ENCODE data around the gene ZNF740.

DNA sequence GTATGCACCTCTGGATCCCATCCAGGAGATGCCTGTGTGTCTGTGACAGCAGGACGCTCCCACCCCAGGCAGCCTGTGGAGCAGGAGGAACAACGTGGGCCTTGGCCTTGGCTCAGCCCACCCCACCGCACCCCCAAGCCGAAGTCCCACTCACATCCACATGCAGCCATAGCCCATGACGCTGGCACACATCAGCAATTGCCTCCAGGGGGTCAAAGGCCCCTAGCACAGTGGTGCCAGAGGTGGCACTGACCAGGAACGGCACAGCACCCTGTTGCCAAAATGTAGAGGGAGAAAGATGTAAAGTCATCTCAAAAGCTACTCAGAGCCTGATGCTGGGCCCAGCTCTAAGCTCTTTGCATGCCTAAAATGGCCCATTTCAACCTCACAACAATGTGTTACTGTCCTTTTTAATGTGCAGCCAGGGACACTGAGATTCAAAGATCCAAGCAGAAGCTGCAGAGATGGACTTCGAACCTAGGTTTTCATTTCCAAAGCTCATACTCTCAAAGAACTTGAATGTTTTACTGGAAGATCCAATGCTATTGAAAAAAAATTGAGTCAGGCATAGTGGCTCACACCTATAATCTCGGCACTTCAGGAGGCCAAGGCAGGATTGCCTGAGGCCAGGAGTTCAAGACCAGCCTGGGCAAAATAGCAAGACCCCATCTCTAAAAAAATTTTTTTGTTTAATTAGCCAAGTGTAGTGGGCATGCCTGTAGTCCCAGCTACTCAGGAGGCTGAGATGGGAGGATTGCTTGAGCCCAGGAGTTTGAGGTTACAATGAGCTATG lies 19.2 kb upstream of the ZNF740 start:
- TF ChIP-seq, protein P1, sequence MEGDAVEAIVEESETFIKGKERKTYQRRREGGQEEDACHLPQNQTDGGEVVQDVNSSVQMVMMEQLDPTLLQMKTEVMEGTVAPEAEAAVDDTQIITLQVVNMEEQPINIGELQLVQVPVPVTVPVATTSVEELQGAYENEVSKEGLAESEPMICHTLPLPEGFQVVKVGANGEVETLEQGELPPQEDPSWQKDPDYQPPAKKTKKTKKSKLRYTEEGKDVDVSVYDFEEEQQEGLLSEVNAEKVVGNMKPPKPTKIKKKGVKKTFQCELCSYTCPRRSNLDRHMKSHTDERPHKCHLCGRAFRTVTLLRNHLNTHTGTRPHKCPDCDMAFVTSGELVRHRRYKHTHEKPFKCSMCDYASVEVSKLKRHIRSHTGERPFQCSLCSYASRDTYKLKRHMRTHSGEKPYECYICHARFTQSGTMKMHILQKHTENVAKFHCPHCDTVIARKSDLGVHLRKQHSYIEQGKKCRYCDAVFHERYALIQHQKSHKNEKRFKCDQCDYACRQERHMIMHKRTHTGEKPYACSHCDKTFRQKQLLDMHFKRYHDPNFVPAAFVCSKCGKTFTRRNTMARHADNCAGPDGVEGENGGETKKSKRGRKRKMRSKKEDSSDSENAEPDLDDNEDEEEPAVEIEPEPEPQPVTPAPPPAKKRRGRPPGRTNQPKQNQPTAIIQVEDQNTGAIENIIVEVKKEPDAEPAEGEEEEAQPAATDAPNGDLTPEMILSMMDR (conservative IDR thresholded peaks at IDR 0.05 in 1 of 2, IDR thresholded peaks at IDR 0.05 in 1 of 2; ENCODE audit: extremely low read depth in 1 of 2, insufficient read depth in 1 of 2, low read depth in 1 of 2, low read length in 2 of 2): no peak
- TF ChIP-seq EZH2 (IDR thresholded peaks at IDR 0.05; ENCODE audit: borderline replicate concordance, low read length): no peak
